ENCODE results near the gene BMPR1A. TPM values are rescaled to one million over a fixed set of nuclear protein-coding genes. Genes with fewer than 3 reads are reported as not detected.

Gene BMPR1A
- polyA plus RNA-seq, 1 experiment, result 21.4 TPM

- no peaks in the 10 kb centered on the region for H3K36me3 ChIP-seq (ENCODE audit: control insufficient read depth, insufficient read depth, low read length)
- POLR2A ChIA-PET, result no interaction called here
Measured at GRCh38 chr10:86755454-86755739, 1.0 kb upstream of the BMPR1A start.

GRCh38 chr10:86755740-86756510 lies 494 bp upstream of the BMPR1A start:
- Histone ChIP-seq H3K27me3 (ENCODE audit: control insufficient read depth, insufficient read depth, low read length) (no peaks in the 10 kb centered on the region), H3K36me3 (ENCODE audit: control insufficient read depth, insufficient read depth, low read length) (no peaks in the 10 kb centered on the region), H3K4me3 (ENCODE audit: low read depth, low read length) (peak overlapping the region; percentile 77)
- no peak for TF ChIP-seq CTCF (IDR thresholded peaks at IDR 0.05; ENCODE audit: insufficient read depth, low read depth, low read length)
- CTCF ChIA-PET, result interaction anchor here (0.5 to 2.8 kb wide), 3 partner anchors 22 to 145 kb away, joined by 4 to 18 read pairs (median 4); no protein-coding TSS in a partner anchor
- POLR2A ChIA-PET, result no interaction called here
- DNase-seq (ENCODE audit: low read depth), result no peak

More at GRCh38 chr10:86755454-86755739, 1.0 kb upstream of the BMPR1A start:
- no peak for TF ChIP-seq CTCF (IDR thresholded peaks at IDR 0.05; ENCODE audit: insufficient read depth, low read depth, low read length)
- Histone ChIP-seq H3K4me3 (ENCODE audit: low read depth, low read length) (peak overlapping the region; percentile 77), H3K27me3 (ENCODE audit: control insufficient read depth, insufficient read depth, low read length) (no peaks in the 10 kb centered on the region)
- CTCF ChIA-PET, result interaction anchor here (1.0 kb wide), 1 partner anchor 21 kb away, joined by 4 read pairs; no protein-coding TSS in a partner anchor
- no peak for DNase-seq (ENCODE audit: low read depth)

GRCh38 chr10:86757113-86757972 lies 924 bp downstream of the BMPR1A start:
- TF ChIP-seq CTCF (IDR thresholded peaks at IDR 0.05; ENCODE audit: insufficient read depth, low read depth, low read length), result peak; percentile 43
- CTCF ChIA-PET, result interaction anchor here (0.7 to 2.8 kb wide), 8 partner anchors 12 to 143 kb away, joined by 3 to 18 read pairs (median 6); no protein-coding TSS in a partner anchor
- Histone ChIP-seq H3K4me3 (ENCODE audit: low read depth, low read length) (peak overlapping the region; percentile 83), H3K27me3 (ENCODE audit: control insufficient read depth, insufficient read depth, low read length) (no peaks in the 10 kb centered on the region), H3K36me3 (ENCODE audit: control insufficient read depth, insufficient read depth, low read length) (no peaks in the 10 kb centered on the region)
- POLR2A ChIA-PET, result interaction anchor here (0.6 to 1.2 kb wide), 2 partner anchors 26 to 70 kb away, joined by 3 to 4 read pairs; no protein-coding TSS in a partner anchor
- no peak for DNase-seq (ENCODE audit: low read depth)

- Histone ChIP-seq H3K4me3 (ENCODE audit: low read depth, low read length) (peak overlapping the region; percentile 83), H3K36me3 (ENCODE audit: control insufficient read depth, insufficient read depth, low read length) (no peaks in the 10 kb centered on the region), H3K27me3 (ENCODE audit: control insufficient read depth, insufficient read depth, low read length) (no peaks in the 10 kb centered on the region)
- DNase-seq (ENCODE audit: low read depth), result no peak
- ChIA-PET CTCF (interaction anchor here (0.9 to 2.8 kb wide), 9 partner anchors 9 to 142 kb away, joined by 3 to 18 read pairs (median 5); no protein-coding TSS in a partner anchor), POLR2A (interaction anchor here (0.6 kb wide), 2 partner anchors 25 to 174 kb away, joined by 3 to 4 read pairs; no protein-coding TSS in a partner anchor)
- no peak for TF ChIP-seq CTCF (IDR thresholded peaks at IDR 0.05; ENCODE audit: insufficient read depth, low read depth, low read length)
Measured at GRCh38 chr10:86758189-86759072, 2.0 kb downstream of the BMPR1A start.
